Mammary epithelial cell (primary cell): ENCODE results near the gene NFKBIE.

Experiments used
- CTCF ChIP-seq, 2 donors: IDR thresholded peaks in 1 of 2; conservative IDR thresholded peaks in 1 of 2; 2 replicates each; pipeline ENCODE4 v1.5.1; 2011 to 2012; ENCODE audit warnings: inconsistent platforms in 2 of 2, low read length in 2 of 2, mild to moderate bottlenecking in 2 of 2, control low read depth in 1 of 2, low read depth in 1 of 2; ENCODE audit not compliant: insufficient read depth in 1 of 2; ENCODE audit errors: extremely low read depth in 1 of 2
- EZH2 ChIP-seq: IDR thresholded peaks from 2 replicates; pipeline ENCODE4 v1.6.1; 2012; ENCODE audit warnings: low read length, inconsistent platforms, borderline replicate concordance

- TF ChIP-seq CTCF (conservative IDR thresholded peaks at IDR 0.05 in 1 of 2, IDR thresholded peaks at IDR 0.05 in 1 of 2; ENCODE audit: extremely low read depth in 1 of 2, insufficient read depth in 1 of 2, low read depth in 1 of 2, low read length in 2 of 2), result no peak
- TF ChIP-seq EZH2, result no peak
Measured at GRCh38 chr6:44294832-44295791, 29.8 kb upstream of the NFKBIE start.
